ENCODE results near the gene PRMT5.

GRCh38 chr14:22877000-22877501 is 52.1 kb downstream of the PRMT5 start:
- TF ChIP-seq, protein P1, sequence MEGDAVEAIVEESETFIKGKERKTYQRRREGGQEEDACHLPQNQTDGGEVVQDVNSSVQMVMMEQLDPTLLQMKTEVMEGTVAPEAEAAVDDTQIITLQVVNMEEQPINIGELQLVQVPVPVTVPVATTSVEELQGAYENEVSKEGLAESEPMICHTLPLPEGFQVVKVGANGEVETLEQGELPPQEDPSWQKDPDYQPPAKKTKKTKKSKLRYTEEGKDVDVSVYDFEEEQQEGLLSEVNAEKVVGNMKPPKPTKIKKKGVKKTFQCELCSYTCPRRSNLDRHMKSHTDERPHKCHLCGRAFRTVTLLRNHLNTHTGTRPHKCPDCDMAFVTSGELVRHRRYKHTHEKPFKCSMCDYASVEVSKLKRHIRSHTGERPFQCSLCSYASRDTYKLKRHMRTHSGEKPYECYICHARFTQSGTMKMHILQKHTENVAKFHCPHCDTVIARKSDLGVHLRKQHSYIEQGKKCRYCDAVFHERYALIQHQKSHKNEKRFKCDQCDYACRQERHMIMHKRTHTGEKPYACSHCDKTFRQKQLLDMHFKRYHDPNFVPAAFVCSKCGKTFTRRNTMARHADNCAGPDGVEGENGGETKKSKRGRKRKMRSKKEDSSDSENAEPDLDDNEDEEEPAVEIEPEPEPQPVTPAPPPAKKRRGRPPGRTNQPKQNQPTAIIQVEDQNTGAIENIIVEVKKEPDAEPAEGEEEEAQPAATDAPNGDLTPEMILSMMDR (IDR thresholded peaks at IDR 0.05 in 4 of 5, conservative IDR thresholded peaks at IDR 0.05 in 1 of 5): no peak
- no peak for TF ChIP-seq POLR2A (IDR thresholded peaks at IDR 0.05)

Measured in gastrocnemius medialis (tissue), 4 donors.